NCI-H2107 treated with DMSO at 0.1 percent for 48 hours (cell line): Measurements from ENCODE around the gene BRME1.
A peak's percentile ranks its signal among the peaks of the same experiment; 100 is the strongest.

ENCODE experiments used
- DNase-seq: peaks from one replicate; lab custom pipeline; 2025; ENCODE audit not compliant: unreplicated experiment; lab: John Stamatoyannopoulos, UW

BRME1 gene

DNA sequence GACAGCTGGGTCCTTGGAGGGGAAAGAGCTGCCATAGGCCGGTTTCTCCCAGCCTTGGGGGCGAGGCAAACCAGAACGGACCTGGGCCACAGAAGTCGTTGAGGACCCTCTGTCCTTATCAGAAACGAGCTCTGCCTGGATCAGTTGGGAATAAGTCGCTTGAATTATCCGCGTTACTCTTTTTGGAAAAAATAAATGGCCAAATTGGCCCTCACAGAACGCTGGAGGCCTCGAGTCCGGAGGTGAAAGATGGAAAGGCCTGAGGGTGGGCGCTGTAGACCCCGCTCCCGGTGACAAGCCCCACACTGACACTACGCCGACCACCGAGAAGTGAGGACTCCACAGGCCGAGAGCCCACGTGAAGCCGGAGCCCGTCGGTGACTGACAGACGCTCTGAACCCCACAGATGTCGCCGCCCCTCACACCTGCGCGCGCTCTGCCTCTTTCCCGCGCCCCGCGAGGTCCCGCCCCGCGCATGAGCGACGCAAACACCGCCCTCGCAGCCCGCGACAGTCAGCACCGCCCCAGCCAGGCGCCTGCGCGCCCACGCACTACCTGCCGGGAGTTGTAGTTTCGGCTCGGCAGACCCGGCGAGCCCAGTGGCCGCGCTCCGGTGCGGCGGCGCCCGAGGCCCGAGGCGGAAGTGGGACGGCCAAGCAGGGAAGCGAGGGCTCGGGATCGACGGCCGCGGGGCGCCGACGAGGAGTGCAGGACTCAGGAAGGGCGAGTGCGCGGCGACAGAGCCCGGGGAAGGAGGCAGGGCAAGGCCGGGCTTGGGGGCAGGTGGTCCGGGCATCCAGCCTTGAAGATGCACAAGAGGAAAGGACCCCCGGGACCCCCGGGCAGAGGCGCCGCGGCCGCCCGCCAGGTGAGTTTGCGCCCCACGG is at the start of gene BRME1, which contains the start of gene CC2D1A:
Gene BRME1, minus strand, starts transcription at position 484 of the 887 bp plus-strand sequence. CDS start 1,225 bp downstream, outside the sequence.
Gene CC2D1A, plus strand, starts transcription at position 568 of the 887 bp plus-strand sequence. Its CDS starts 241 bp downstream, at position 809.
- peak; percentile 20 for DNase-seq

DNA sequence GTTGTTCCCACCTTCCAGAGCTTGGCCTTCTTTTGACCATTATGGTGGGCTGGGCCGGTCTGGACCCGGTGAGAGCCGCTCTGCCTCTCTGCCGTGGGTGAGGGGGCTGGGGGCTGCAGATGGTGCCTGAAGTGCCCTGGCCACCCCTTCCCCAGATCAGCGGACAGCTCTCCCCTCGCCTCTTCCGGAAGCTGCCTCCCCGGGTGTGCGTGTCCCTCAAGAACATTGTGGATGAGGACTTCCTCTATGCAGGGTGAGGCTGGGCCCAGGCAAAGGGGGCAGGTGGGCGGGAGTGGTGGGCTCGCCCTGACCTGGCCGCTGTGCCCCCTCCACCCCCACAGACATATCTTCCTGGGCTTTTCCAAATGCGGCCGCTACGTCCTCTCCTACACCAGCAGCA is 48.3 kb upstream of the BRME1 start:
- DNase-seq = no peak

GRCh38 chr19:13952931-13953531 is 47.1 kb upstream of the BRME1 start:
- no peak for DNase-seq

DNA sequence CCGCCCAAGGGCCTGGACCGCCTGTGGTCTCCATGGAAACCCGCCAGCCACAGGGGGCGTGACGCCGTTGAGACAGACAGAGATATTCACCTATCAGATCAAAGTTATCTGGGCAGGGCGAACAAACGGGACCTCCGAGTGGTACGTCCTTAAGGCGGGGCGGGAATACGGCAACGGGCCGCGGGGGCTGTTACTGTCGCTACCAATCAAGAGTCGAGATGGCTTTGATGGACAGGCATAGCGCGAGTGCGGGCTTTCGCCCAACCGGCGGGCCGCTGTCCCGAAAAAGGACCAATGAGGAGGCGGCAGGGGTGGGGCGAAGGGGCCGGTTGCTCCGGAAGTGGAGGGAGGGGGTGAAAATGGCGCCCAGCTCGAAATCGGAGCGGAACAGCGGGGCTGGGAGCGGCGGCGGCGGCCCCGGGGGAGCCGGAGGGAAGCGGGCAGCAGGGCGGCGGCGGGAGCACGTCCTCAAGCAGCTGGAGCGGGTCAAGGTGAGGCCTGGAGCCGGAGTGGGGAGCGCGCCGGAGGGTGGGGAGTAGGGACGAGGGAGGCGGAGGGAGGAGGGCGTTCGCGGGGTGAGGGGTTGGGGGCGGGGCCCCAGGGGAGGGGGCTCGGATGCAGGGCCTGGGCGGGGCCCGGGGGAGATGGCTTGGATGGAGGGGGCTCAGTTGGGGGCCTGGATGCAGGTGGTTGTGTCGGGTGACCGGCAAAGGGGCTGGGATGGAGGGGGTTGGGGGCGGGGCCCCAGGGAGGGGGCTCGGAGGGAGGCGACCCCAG is 46.4 kb upstream of the BRME1 start, which contains the start of gene DCAF15:
Gene DCAF15, plus strand, starts transcription at position 356 of the 777 bp plus-strand sequence. Its CDS starts 4 bp downstream, at position 360.
- peak; percentile 97 for DNase-seq

DNA sequence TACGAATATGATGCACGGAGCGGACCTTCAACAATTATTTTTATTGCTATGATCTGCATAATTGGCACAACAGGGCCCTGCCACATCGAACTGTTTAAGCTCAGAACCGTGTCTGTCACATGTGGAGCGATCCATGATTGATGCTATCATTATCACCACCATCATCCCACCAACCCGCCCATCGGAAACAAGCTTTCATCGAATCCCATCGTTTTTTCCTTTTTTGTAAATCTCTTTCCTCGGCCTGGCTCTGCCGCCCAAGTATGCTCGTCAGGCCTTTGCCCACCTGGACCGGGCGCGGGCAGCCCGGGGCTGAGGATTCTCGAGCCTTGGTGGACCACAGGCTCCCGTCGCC is 45.9 kb upstream of the BRME1 start:
- no peak for DNase-seq

- no peak for DNase-seq
These were observed 45.1 kb upstream of the BRME1 start for GRCh38 chr19:13951043-13951442.

DNA sequence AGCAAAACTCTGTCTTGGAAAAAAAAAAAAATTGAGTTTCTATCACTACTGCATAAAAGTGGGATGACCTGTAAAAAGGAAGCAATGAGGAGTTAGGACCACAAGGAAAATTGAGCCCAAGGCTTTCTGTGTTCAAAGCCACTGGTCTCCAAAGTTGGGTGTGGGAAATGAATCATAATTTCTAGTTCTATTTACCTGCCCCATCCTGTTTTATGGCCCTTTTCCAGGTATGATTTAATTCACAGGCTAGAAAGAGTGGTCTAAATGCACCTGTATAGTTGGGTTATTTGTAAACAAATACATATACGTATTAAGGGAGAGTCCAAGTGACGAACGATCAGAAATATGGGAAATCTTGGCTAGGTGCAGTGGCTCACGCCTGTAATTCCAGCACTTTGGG is 40.5 kb upstream of the BRME1 start:
- DNase-seq = no peak

DNA sequence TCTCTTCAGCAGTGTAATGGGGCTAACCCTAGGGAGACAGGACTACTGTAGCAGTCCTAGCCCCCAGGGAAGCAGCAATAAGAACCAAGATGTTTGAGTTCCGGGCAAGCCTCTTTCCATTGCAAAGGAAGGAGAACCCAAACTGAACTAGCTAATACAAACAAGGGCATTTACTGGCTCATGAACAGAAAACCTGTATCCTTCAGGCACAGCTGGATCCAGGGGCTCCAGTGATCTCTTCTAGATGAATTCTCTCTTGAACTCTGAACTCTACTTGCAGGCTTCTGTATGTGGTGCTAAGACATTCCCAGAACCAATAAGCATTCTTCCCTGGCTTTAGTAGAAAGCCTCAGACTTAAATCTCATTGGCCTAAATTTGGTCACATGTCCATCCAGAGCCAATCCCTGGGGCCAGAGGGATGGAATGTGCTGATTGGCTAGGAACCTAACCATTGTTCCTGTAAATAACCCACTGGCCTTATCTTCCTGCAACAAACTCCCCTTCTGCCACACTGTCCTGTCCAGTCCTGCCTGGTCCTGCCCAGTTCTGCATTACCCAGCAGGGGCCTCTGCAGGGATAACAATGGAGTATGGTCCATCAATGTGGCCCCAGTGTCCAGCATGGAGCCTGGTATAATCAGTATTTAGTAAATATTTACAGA is 36.2 kb upstream of the BRME1 start:
- no peak for DNase-seq

DNA sequence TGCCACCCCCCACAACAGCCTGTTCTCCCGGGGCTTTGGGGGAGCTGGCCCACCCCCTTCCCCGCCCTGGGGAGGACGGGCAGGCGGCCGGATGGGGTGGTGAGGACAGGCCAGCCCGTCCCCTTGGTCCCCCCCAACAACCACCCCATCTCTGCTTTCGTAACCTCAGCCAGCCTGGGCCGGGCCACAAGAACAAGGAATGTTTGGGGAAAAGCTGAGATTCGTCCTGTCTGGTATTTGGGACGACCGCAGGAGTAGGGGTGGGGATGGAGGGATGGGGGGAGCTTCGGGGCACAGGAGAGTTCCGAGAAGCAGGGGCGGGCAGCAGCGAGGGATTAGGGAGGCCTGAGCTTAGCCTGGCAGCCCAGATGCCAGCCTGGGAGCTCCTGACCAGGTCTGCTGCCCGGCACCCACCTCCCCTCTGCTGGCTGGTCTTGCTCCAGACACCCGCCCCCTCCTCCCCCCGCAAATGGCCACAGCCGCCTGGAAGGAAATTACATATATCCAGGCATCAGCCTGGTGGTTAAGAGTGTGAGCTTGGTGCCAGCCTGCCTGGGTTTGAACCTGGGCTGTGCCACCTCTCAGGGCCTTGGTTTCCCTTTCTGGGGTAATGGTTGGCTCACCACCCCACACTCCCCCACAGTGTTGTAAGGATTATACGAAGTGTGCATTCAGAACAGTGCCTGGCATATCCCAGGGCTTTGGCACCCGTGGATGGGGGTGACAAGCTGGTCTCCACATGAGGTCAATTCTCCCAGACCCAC is 32.6 kb upstream of the BRME1 start, which contains the start of gene PODNL1:
Gene PODNL1, minus strand, starts transcription at position 117 of the 764 bp plus-strand sequence. CDS start 236 bp downstream, outside the sequence.
- DNase-seq = no peak

DNA sequence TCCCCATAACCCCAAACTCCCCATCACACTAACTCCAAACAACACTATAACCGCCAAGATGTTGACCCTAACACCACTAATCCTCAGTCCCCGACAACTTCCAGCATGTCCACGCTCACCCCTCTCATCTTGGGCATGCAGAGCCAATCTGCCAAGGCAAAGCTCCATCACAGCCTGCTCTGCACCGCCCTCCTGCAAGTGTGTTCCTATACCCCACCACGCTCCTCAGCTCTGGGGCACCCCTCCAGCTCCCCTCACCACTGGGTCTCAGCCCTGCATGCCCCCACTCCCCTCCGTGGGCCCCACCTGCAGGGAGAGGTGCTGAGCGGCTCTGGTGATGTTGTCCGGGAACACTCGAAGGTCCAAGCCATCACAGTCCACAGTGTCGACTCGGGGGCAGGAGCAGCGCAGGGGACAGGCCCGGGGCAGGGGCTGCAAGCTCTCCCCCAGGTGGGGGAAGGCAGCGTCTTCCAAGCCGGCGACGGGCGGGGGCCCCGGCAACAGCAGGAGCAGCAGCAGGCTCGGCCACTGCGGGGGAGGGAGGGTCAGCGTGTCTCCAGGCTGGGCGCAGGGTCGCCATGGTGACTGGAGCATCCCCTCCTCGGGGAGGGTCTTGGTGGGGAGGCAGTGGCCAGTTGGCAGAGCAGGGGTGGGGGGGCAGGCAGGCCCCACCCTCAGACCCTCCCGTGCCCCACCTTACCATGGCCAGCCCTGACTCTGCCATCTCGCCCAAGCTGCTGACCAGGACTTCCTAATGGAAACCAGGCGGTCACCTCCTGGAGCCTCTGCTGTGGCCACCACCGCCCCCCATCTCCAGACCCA is 31.8 kb upstream of the BRME1 start:
- DNase-seq = no peak

GRCh38 chr19:13935765-13936510 is 30.0 kb upstream of the BRME1 start:
- no peak for DNase-seq

GRCh38 chr19:13934785-13935109 is 28.8 kb upstream of the BRME1 start:
- no peak for DNase-seq

DNA sequence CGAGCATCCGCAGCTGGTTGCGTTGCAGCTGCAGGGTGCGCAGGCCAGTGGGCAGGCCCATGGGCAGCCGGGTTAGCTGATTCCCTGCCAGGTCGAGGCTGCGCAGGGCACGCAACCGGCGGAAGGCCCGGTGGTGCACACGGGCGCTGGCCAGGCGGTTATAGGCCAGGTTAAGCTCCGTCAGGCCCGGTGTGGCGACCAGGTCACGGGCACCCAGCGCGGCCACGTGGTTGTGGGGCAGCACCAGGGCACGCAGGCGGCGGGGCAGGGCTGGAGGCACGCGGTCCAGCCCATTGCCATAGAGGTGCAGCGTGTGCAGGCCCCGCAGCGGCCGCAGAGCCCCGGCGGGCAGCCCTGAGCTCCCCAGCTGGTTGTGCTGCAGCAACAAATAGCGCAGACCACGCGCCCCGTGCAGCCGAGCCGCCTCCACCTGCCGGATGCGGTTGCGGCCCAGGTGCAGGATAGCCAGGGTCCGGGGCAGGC is 27.0 kb upstream of the BRME1 start:
- no peak for DNase-seq

GRCh38 chr19:13932149-13932637 is 26.3 kb upstream of the BRME1 start:
- no peak for DNase-seq

DNA sequence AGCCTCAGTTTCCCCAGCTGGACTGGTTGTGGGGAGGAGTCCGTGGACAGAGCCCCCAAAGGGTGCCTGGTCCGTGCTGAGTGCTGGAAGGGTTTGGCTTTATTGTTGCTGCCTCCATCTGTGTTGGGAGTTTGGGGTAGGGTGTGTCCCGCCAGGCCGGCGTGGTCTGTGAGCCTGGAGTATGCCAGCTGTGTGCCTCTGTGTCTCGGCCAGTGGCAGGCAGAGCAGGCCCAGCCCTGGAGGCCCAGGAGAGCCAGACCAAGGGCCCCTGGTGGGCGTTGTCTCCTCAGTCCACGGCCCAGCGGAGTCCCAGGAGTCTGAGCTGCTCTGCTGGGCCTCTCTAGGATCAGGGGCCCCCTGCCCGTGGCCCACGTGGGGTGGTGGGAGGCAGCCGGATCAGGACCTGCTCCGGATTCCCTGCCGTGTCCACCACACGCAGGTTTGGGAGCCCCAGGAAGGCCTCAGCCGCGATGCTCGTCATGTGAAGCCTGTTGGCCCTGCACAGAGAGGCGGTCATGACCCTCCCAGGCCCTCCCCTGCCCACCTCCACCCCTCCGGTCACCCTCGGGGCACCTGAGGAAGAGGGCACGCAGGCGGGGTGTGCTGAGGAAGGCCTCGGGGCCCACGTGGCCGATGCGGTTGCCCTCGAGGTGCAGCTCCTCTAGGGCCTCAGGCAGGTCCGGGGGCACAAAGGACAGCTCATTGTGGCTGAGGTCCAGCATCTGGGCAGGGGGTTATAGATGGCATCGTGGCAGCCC is 25.7 kb upstream of the BRME1 start:
- DNase-seq = no peak

- DNase-seq = no peak
These were observed 24.5 kb upstream of the BRME1 start for GRCh38 chr19:13930402-13930801.

GRCh38 chr19:13929956-13930355 is 24.0 kb upstream of the BRME1 start:
- DNase-seq = no peak

GRCh38 chr19:13929340-13929739 is 23.4 kb upstream of the BRME1 start:
- no peak for DNase-seq
